IgD-negative memory B cell (primary cell): ENCODE measurements around the gene SPATA19. TPM values are rescaled to one million over a fixed set of nuclear protein-coding genes. Genes with fewer than 3 reads are reported as not detected.
"Not testable (repeated sequence)": the region's sequence is repeated elsewhere in the genome, so short reads cannot be mapped to it uniquely, and the experiment has no call there.

Experiments used
- H3K27ac Mint-ChIP-seq, 3 donors: one replicate each; pipeline ENCODE4 v1.8.0; 2020 to 2022; ENCODE audit warnings: mild to moderate bottlenecking in 3 of 3, mixed read lengths in 3 of 3, moderate library complexity in 1 of 3
- H3K27me3 Mint-ChIP-seq: one replicate; pipeline ENCODE4 v1.8.0; 2021; ENCODE audit warnings: mixed read lengths
- H3K36me3 Mint-ChIP-seq: one replicate; pipeline ENCODE4 v1.8.0; 2020; ENCODE audit warnings: mild to moderate bottlenecking, mixed read lengths
- H3K4me1 Mint-ChIP-seq, 3 donors: one replicate each; pipeline ENCODE4 v1.8.0; 2020 to 2022; ENCODE audit warnings: mixed read lengths in 3 of 3, mild to moderate bottlenecking in 1 of 3
- H3K4me3 Mint-ChIP-seq, 4 donors: one replicate each; pipeline ENCODE4 v1.8.0; 2020 to 2022; ENCODE audit warnings: mild to moderate bottlenecking in 4 of 4, mixed read lengths in 4 of 4, moderate library complexity in 3 of 4
- H3K9me3 Mint-ChIP-seq, 3 donors: one replicate each; pipeline ENCODE4 v1.8.0; 2020 to 2021; ENCODE audit warnings: mixed read lengths in 3 of 3, mild to moderate bottlenecking in 1 of 3
- polyA plus RNA-seq: library from polyadenylated mRNA; unstranded; fragments of 300-500 nt; fragmentation: Illumina TruSeq; gene quantifications from one replicate; pipeline ENCODE4 v1.2.3, GENCODE V29; 2021

SPATA19 gene, protein sequence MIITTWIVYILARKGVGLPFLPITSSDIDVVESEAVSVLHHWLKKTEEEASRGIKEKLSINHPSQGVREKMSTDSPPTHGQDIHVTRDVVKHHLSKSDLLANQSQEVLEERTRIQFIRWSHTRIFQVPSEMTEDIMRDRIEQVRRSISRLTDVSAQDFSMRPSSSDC
- not detected for polyA plus RNA-seq

DNA sequence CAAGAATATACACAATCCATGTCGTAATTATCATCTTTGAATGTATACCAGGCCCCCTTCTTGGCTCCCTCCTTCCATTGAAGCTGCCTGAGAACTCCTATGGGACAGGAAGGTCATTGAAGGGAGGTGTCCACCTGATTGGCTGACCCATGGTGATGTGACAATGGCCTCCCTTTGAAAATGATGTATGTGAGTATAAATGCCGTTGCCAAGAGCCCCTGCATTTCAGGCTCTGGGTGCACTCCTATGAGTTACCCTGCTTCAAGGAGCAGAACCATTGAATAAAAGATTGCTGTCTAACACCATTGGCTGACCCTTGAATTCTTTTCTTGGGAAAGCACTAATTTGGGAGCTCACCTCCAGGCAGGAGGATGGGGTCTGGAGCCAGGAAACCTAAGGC is at the start of gene SPATA19:
Gene SPATA19 (minus strand): TSS at position 101 of the 400 bp plus-strand sequence. CDS start 67 bp downstream, at position 34.
- H3K36me3 Mint-ChIP-seq = no peaks in the 10 kb centered on the region
- H3K27ac Mint-ChIP-seq = no peak within 1 kb of the TSS
- peaks cover 0 to 17% (median 7%) of the 10 kb centered on the region in 3 donors for H3K9me3 Mint-ChIP-seq
- H3K27me3 Mint-ChIP-seq = peaks cover 5% of the 10 kb centered on the region
- peaks cover 0 to 3% (median 0%) of the 10 kb centered on the region in 3 donors for H3K4me1 Mint-ChIP-seq
- no peak within 1 kb of the TSS for H3K4me3 Mint-ChIP-seq

DNA sequence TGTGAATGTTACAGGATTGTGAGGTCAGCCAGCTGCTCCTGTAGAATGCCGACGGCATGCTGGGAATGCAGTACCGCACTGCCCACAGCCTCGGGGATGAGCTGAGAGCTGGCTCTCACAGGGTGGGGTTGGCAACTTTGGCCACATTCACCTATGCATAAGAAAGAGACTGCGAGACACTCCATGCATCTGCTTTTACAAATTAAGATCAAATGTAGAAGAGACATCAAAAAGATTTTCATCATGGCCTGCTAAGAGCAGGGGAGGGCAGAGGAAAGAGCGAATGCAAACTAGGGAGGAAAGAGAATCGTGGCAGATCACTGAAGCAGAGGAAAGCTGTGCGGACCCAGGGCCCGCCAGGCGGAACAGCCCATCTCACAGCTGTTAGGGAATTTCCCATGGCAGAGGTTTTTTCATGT is 49.8 kb upstream of the SPATA19 start:
- Mint-ChIP-seq H3K36me3 (no peaks in the 10 kb centered on the region), H3K27me3 (peaks cover 13% of the 10 kb centered on the region), H3K27ac (peak overlapping the region in 1 of 3 donors; percentile 45), H3K4me1 (peaks cover 10 to 34% (median 31%) of the 10 kb centered on the region in 3 donors), H3K9me3 (no peaks in the 10 kb centered on the region), H3K4me3 (peak overlapping the region in 2 of 4 donors; percentile 71 to 80)

DNA sequence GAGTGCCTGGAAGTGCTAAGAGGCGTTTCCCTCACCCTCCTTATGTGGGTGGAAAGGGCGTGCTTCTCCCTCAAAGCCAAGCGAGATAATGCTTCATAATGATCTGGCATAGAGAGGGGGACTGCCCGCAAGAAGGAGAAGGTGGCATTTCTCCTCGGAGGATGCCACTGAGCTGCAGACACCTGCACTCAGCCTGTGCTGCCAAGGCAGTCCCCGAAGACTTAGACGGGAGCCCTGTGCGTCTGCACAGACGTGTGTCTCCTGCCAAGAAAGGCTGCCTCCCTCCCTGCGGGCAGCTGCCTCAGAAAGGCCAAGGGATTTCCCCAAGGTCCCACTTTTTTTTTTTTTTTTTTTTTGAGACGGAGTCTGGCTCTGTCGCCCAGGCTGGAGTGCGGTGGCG is 48.1 kb upstream of the SPATA19 start:
- peaks cover 4 to 28% (median 23%) of the 10 kb centered on the region in 3 donors for H3K4me1 Mint-ChIP-seq
- H3K4me3 Mint-ChIP-seq = no peak overlapping the region
- H3K9me3 Mint-ChIP-seq = no peaks in the 10 kb centered on the region
- H3K27me3 Mint-ChIP-seq = peaks cover 7% of the 10 kb centered on the region
- H3K27ac Mint-ChIP-seq = no peak overlapping the region
- H3K36me3 Mint-ChIP-seq = no peaks in the 10 kb centered on the region

DNA sequence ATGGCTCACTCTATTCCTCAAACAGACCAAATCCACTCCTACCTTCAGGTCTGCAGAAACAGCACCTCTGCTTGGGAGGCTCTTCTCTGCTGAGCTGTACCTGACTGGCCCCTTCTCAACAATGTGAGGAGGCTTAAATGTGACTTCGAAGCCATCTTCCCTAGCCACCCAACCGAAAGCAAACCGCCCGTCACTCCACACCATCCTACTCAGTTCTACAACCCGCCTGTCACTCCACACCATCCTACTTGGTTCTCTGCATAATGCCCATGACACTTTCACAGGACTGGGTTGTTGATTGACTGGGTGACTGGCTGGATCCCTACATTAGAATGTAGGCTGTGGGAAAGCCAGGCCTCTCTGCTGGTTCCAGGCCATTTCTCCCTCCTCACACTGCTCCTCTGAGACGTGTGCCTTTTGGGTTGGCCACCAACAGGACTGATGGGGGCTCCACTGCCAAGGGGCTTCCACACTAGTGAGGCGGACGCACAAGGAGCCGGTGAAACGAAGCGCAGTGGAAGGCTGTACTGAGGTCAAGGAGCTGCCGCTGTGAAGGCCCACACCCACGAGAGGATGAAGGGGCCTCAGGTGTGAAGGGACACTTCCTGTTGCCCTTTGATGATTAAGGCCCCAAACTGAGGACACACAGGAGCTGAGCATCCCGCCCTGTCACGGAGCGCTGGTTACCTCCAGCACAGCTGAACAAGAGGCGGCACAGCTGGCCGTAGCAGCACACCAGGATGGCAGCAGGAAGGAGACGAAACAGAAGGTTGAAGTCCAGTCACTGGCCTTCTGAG is 47.5 kb upstream of the SPATA19 start:
- Mint-ChIP-seq H3K9me3 (no peaks in the 10 kb centered on the region), H3K27ac (no peak overlapping the region), H3K4me1 (peaks cover 4 to 22% (median 17%) of the 10 kb centered on the region in 3 donors), H3K27me3 (peaks cover 8% of the 10 kb centered on the region), H3K36me3 (no peaks in the 10 kb centered on the region), H3K4me3 (peak overlapping the region in 1 of 4 donors; percentile 10)

DNA sequence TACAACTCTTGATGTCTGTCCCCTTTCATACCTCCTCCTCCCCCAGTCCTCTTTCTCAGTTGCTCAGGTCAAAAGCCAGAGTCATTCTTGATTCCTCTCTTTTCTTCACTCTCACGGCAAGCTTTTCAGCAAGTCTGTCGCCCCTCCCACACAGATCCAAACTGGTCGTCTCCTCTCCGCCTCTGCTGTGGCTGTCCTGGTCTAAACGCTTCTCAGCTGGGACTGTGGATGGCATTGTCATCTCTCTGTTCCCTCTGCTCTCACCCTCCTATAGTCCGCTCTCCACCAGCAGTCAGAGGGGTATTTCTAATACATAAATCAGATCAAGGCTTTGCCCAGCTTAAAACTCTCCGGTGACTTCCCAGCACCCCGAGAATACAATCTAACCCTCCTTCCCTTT is 46.8 kb upstream of the SPATA19 start:
- no peak overlapping the region for H3K27ac Mint-ChIP-seq
- H3K27me3 Mint-ChIP-seq = peaks cover 12% of the 10 kb centered on the region
- no peak overlapping the region for H3K4me3 Mint-ChIP-seq
- H3K4me1 Mint-ChIP-seq = peaks cover 4 to 21% (median 16%) of the 10 kb centered on the region in 3 donors
- H3K36me3 Mint-ChIP-seq = no peaks in the 10 kb centered on the region
- H3K9me3 Mint-ChIP-seq = no peaks in the 10 kb centered on the region

DNA sequence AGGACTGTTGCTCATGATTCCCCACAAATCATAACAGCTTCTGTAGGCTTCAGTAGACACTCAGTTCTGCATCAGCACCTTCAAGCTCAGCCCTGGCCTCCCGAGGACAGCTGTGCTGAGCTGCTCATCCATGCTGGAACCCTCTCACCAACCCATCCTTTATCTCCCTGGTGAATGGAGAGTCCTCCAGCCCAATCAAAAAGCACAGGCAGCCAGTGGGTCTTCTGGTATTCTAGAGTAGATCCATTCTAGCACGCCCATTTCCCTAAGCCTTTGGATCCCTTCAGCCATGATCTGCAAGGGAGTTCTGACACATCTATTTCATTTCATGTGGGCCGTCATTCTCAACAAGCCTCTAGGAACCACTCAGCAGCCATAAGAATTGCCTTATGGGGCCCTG is 44.6 kb upstream of the SPATA19 start:
- Mint-ChIP-seq H3K27ac (no peak overlapping the region), H3K36me3 (no peaks in the 10 kb centered on the region), H3K27me3 (peaks cover 15% of the 10 kb centered on the region), H3K9me3 (peaks cover 0 to 2% (median 0%) of the 10 kb centered on the region in 3 donors), H3K4me3 (no peak overlapping the region), H3K4me1 (peaks cover 0 to 7% (median 4%) of the 10 kb centered on the region in 3 donors)

DNA sequence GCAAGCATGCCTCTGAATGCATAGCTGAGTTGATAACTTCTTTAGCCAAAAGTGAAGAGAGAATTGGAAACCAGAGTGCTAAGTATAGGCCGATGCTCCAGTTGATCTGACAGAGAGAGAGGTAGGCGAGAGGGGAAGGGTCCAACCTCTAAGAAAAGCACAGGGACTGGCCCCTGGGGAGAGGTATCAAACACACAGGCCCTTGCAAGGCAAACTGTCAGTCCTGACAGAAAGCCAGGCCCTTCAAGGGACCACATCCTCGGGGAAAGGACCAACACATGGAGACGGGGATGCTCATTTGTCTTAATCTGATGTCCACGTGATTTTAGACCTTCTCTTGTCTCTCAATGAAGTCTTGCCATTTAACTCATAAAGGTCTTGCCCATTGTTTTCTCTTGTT is 43.9 kb upstream of the SPATA19 start:
- H3K27ac Mint-ChIP-seq = no peak overlapping the region
- no peaks in the 10 kb centered on the region for H3K36me3 Mint-ChIP-seq
- H3K4me1 Mint-ChIP-seq = peaks cover 0 to 2% (median 0%) of the 10 kb centered on the region in 3 donors
- H3K4me3 Mint-ChIP-seq = no peak overlapping the region
- H3K9me3 Mint-ChIP-seq = peaks cover 0 to 2% (median 2%) of the 10 kb centered on the region in 3 donors
- H3K27me3 Mint-ChIP-seq = peaks cover 15% of the 10 kb centered on the region

DNA sequence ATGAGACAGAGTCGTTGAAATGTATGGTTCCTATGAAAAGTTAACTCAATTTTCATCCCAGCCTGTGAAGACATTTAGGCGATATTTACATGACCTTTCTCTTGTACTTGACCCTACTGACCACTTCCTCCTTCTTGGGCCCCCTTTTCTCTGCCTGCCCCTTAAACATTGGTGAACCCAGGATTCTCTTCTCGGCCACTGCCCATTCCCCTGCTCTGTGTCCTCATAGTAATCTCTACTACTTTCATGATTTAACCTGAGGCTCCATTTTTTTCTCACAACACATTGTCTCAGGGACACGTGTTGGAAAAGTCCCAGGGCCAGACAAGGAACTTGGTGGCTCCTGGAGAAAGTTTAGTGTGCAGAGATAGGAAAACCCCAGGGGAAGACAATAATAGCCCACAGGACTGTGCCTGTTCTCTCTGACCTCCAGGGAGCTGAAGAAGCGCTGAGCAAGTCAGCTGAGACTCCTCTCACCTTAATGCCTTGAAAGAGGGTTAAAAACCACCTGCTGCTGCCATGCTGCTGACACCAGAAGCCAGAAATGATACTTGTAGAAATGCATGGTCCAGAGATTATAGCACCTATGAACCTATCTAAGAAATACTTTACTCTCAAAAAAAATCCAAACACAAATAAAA is 42.5 kb upstream of the SPATA19 start:
- peaks cover 0 to 9% (median 3%) of the 10 kb centered on the region in 3 donors for H3K9me3 Mint-ChIP-seq
- peaks cover 0 to 5% (median 0%) of the 10 kb centered on the region in 3 donors for H3K4me1 Mint-ChIP-seq
- no peaks in the 10 kb centered on the region for H3K36me3 Mint-ChIP-seq
- no peak overlapping the region for H3K4me3 Mint-ChIP-seq
- H3K27ac Mint-ChIP-seq = no peak overlapping the region
- H3K27me3 Mint-ChIP-seq = peaks cover 17% of the 10 kb centered on the region

DNA sequence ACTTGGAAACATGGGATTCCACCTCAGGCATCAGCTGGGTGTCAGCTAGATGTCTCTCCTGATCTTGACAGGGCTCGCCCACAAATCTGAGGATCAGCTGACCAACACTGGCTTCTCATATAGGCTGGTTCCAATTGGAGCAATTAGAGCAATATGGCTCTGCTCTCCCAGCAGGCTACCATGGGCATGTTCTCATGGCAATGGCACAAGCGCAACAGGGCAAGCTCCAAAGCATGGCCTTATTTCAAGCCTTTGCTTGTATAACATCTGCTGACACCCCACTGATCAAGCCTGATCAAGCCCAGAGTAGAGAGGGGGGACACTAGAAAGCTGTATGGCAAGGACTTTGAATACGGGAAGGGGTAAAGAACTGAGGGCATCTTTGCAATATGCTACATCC is 40.7 kb upstream of the SPATA19 start:
- Mint-ChIP-seq H3K27me3 (peaks cover 13% of the 10 kb centered on the region), H3K9me3 (peaks cover 0 to 13% (median 3%) of the 10 kb centered on the region in 3 donors), H3K36me3 (no peaks in the 10 kb centered on the region), H3K4me1 (peaks cover 0 to 3% (median 0%) of the 10 kb centered on the region in 3 donors), H3K27ac (no peak overlapping the region), H3K4me3 (no peak overlapping the region)

DNA sequence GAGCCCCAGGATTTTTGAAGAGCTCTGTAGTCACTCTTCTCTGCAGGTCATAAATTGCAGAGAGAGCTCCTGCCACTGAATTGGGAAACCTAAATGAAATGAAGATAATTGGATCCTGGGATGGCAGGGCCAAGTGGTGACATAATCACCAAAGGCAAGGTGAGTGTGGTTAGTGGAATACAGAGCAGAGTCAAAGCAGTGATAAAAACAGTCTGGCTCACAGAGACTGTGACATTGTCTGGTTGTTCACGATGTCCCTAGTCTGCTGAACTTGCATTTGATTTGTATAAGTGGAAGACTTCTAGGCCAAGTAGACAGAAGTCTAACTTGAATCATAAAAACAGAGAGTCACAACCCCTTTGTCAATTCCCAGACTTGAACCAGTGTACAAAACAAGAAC is 26.8 kb upstream of the SPATA19 start:
- Mint-ChIP-seq H3K4me3 (no peak overlapping the region), H3K27ac (no peak overlapping the region), H3K4me1 (no peaks in the 10 kb centered on the region), H3K9me3 (peaks cover 0 to 8% (median 6%) of the 10 kb centered on the region in 3 donors), H3K27me3 (peaks cover 3% of the 10 kb centered on the region), H3K36me3 (no peaks in the 10 kb centered on the region)

DNA sequence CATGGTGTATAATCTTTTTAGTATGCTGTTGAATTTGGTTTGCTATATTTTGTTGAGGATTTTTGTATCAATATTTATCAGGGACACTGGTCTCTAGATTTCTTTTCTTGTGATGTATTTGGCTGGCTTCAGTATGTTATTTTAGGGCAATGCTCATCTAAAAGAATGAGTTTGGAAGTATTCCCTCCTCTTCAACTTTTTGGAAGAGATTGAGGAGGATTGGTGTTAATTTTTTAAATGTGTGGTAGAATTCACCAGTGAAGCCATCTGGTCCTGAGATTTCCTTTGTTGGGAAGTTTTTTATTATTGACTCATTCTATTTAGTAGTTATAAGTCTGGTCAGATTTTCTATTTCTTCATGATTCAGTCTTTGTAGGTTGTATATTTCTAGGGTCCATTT is 22.1 kb upstream of the SPATA19 start:
- H3K36me3 Mint-ChIP-seq = peaks cover 2% of the 10 kb centered on the region
- H3K4me3 Mint-ChIP-seq = no peak overlapping the region
- no peaks in the 10 kb centered on the region for H3K4me1 Mint-ChIP-seq
- peaks cover 0 to 4% (median 0%) of the 10 kb centered on the region in 3 donors for H3K9me3 Mint-ChIP-seq
- H3K27ac Mint-ChIP-seq = no peak overlapping the region
- H3K27me3 Mint-ChIP-seq = peaks cover 10% of the 10 kb centered on the region

DNA sequence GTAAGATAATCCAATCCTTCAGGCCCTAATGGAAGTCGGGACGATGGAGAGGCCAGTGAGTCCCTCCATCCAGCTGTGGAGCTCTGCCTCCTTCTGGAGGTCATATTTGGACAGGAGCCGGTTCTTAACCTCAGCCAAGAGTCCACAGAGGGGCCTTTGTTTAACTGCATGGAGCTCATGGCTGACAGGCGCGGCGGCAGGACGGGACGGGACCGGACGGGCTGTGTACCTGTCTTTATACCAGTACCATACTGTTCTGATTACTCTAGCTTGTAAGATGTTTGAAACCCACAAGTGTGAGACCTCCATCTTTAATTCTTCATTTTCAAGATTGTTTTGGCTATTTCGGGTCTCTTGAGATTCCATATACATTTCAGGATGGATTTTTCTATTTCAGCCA is 20.2 kb upstream of the SPATA19 start:
- H3K36me3 Mint-ChIP-seq = peaks cover 2% of the 10 kb centered on the region
- H3K27me3 Mint-ChIP-seq = peaks cover 14% of the 10 kb centered on the region
- H3K4me3 Mint-ChIP-seq = no peak overlapping the region
- H3K9me3 Mint-ChIP-seq = peaks cover 0 to 4% (median 0%) of the 10 kb centered on the region in 3 donors
- no peak overlapping the region for H3K27ac Mint-ChIP-seq
- H3K4me1 Mint-ChIP-seq = no peaks in the 10 kb centered on the region

DNA sequence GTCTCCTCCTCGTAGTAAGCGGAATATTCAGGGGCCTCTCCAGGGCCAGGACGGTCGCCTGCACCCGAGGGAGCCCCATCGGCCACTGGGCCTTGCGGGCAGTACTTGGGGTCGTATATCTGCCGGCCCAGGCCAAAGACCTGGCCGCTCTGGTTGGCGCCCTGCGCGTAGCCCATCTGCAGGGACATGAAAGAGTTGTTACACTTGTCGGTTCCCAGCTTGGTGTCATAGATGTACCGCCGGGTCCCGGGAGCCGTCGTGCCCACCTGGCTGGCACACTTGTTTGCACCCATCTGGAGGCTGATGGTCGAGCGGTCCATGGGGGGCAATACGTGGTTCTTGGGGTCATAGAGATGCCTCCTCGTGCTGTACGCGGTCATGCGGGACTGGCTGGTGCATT is 19.4 kb upstream of the SPATA19 start:
- peaks cover 2% of the 10 kb centered on the region for H3K36me3 Mint-ChIP-seq
- H3K9me3 Mint-ChIP-seq = peaks cover 0 to 4% (median 0%) of the 10 kb centered on the region in 3 donors
- no peak overlapping the region for H3K27ac Mint-ChIP-seq
- no peaks in the 10 kb centered on the region for H3K4me1 Mint-ChIP-seq
- H3K27me3 Mint-ChIP-seq = peaks cover 13% of the 10 kb centered on the region
- H3K4me3 Mint-ChIP-seq = no peak overlapping the region

DNA sequence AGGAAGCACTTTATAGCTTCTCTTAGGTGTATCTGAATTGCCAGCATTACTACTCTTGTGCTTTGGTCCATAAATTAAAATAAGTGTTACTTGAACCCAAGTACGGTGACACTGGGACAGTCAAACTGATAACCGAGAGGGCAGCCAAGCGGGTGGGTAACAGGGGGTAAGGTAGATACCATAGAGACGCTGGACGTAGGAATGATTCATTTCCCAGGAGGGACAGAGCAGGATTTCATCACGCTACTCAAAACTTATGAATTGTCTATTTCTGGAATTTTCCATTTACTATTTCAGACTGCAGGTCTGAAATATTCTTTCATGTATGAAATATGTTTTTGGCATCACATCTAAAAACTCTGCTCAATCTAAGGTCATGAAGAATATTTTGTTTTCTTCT is 14.8 kb upstream of the SPATA19 start:
- peaks cover 0 to 5% (median 2%) of the 10 kb centered on the region in 3 donors for H3K9me3 Mint-ChIP-seq
- H3K4me3 Mint-ChIP-seq = no peak overlapping the region
- H3K36me3 Mint-ChIP-seq = no peaks in the 10 kb centered on the region
- no peaks in the 10 kb centered on the region for H3K4me1 Mint-ChIP-seq
- peaks cover 20% of the 10 kb centered on the region for H3K27me3 Mint-ChIP-seq
- no peak overlapping the region for H3K27ac Mint-ChIP-seq

DNA sequence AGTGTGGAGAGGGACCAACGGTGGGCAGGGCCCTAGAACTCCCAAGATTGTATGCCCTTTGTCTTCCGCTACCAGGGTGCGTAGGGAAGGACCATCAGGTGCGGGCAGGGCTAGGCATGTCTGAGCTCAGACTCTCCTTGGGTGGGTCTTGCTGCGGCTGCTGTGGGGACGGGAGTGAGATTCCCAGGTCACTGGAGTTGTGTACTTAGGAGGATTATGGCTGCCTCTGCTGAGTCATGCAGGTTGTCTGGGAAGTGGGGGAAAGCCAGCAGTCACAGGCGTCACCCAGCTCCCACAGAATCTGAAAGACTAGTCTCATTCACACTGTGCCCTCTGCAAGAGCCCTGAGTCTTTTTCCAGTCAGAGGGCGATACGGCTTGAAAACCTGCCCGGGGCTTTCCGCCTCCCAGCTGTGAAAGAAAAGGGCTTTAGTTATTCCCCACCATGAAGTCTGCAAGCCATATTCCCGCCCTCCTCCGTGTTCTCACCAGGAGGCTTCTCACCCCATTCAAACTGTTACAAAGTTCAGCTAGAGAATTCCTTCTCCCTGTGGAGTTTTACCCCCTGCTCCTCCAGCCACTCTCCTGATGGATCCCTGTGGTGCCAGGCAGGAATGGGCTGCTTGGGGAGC is 9.1 kb upstream of the SPATA19 start:
- H3K4me1 Mint-ChIP-seq, H3K9me3 Mint-ChIP-seq, H3K27me3 Mint-ChIP-seq, H3K36me3 Mint-ChIP-seq, H3K4me3 Mint-ChIP-seq: not testable (repeated sequence)
- H3K27ac Mint-ChIP-seq = peak overlapping the region in 1 of 3 donors; percentile 49
